ENCODE measurements around the gene CD300A. TPM values are rescaled to one million over a fixed set of nuclear protein-coding genes. Genes with fewer than 3 reads are reported as not detected.
A peak's percentile ranks its signal among the peaks of the same experiment; 100 is the strongest.

Gene CD300A
- polyA plus RNA-seq (2013, experiment 1 of 2), result not detected
- polyA plus RNA-seq (2013, experiment 2 of 2), result not detected

- WGBS, result 83% methylated on average over 25 of the region's 25 CpGs
- no peak within 1 kb of the TSS for H3K27ac ChIP-seq (ENCODE audit: low read depth, low read length)
- 0 out of 2 replicates have a peak within 1 kb of the TSS, but pooled peaks have one; percentile 8 for H3K9ac ChIP-seq (ENCODE audit: low read depth, low read length)
- no peaks in the 10 kb centered on the region for H3K9me3 ChIP-seq (ENCODE audit: insufficient read depth, low read depth, low read length)
- H3K4me1 ChIP-seq (ENCODE audit: insufficient read depth, low read length), result peaks cover 6% of the 10 kb centered on the region; the same call in 1 of the 2 replicates
- no peaks in the 10 kb centered on the region for H3K36me3 ChIP-seq (ENCODE audit: insufficient read depth, low read length)
- H3K27me3 ChIP-seq (ENCODE audit: insufficient read depth, low read length), result peaks cover 12% of the 10 kb centered on the region
- H3K4me3 ChIP-seq (ENCODE audit: low read length), result peak within 1 kb of the TSS; percentile 38
Observed at GRCh38 chr17:74466111-74466827, at the start of gene CD300A. TSS of gene CD300A (plus strand) at chr17:74466634. CDS start at chr17:74466704, 70 bp downstream.

GRCh38 chr17:74417178-74418045 lies 49.0 kb upstream of the CD300A start:
- no peaks in the 10 kb centered on the region for H3K4me1 ChIP-seq (ENCODE audit: insufficient read depth, low read length)
- no peaks in the 10 kb centered on the region for H3K9me3 ChIP-seq (ENCODE audit: insufficient read depth, low read depth, low read length)
- no peak overlapping the region for H3K27ac ChIP-seq (ENCODE audit: low read depth, low read length)
- H3K9ac ChIP-seq (ENCODE audit: low read depth, low read length), result no peak overlapping the region
- no peaks in the 10 kb centered on the region for H3K27me3 ChIP-seq (ENCODE audit: insufficient read depth, low read length)
- H3K4me3 ChIP-seq (ENCODE audit: low read length), result no peak overlapping the region
- 77% methylated on average over 12 of the region's 12 CpGs for WGBS
- H3K36me3 ChIP-seq (ENCODE audit: insufficient read depth, low read length), result no peaks in the 10 kb centered on the region

- Histone ChIP-seq H3K4me3 (ENCODE audit: low read length) (no peak overlapping the region), H3K9me3 (ENCODE audit: insufficient read depth, low read depth, low read length) (no peaks in the 10 kb centered on the region), H3K9ac (ENCODE audit: low read depth, low read length) (no peak overlapping the region), H3K4me1 (ENCODE audit: insufficient read depth, low read length) (no peaks in the 10 kb centered on the region), H3K27ac (ENCODE audit: low read depth, low read length) (no peak overlapping the region), H3K27me3 (ENCODE audit: insufficient read depth, low read length) (no peaks in the 10 kb centered on the region), H3K36me3 (ENCODE audit: insufficient read depth, low read length) (no peaks in the 10 kb centered on the region)
- 87% methylated on average over 9 of the region's 10 CpGs for WGBS
Observed at GRCh38 chr17:74419928-74420411, 46.5 kb upstream of the CD300A start.

GRCh38 chr17:74424117-74424516 lies 42.3 kb upstream of the CD300A start:
- no peaks in the 10 kb centered on the region for H3K36me3 ChIP-seq (ENCODE audit: insufficient read depth, low read length)
- no peak overlapping the region for H3K4me3 ChIP-seq (ENCODE audit: low read length)
- H3K4me1 ChIP-seq (ENCODE audit: insufficient read depth, low read length), result peaks cover 7% of the 10 kb centered on the region
- H3K9me3 ChIP-seq (ENCODE audit: insufficient read depth, low read depth, low read length), result no peaks in the 10 kb centered on the region
- WGBS, result 96% methylated on average over 7 of the region's 7 CpGs
- no peak overlapping the region for H3K9ac ChIP-seq (ENCODE audit: low read depth, low read length)
- H3K27ac ChIP-seq (ENCODE audit: low read depth, low read length), result no peak overlapping the region
- no peaks in the 10 kb centered on the region for H3K27me3 ChIP-seq (ENCODE audit: insufficient read depth, low read length)

- WGBS, result 92% methylated on average over 14 of the region's 14 CpGs
- H3K9ac ChIP-seq (ENCODE audit: low read depth, low read length), result no peak overlapping the region
- H3K36me3 ChIP-seq (ENCODE audit: insufficient read depth, low read length), result no peaks in the 10 kb centered on the region
- H3K4me1 ChIP-seq (ENCODE audit: insufficient read depth, low read length), result peaks cover 11% of the 10 kb centered on the region
- no peak overlapping the region for H3K27ac ChIP-seq (ENCODE audit: low read depth, low read length)
- H3K27me3 ChIP-seq (ENCODE audit: insufficient read depth, low read length), result peaks cover 5% of the 10 kb centered on the region
- no peak overlapping the region for H3K4me3 ChIP-seq (ENCODE audit: low read length)
- no peaks in the 10 kb centered on the region for H3K9me3 ChIP-seq (ENCODE audit: insufficient read depth, low read depth, low read length)
Observed at GRCh38 chr17:74424657-74425056, 41.8 kb upstream of the CD300A start.

GRCh38 chr17:74426551-74427047 lies 39.8 kb upstream of the CD300A start:
- H3K36me3 ChIP-seq (ENCODE audit: insufficient read depth, low read length), result no peaks in the 10 kb centered on the region
- WGBS, result 83% methylated on average over 9 of the region's 9 CpGs
- no peak overlapping the region for H3K9ac ChIP-seq (ENCODE audit: low read depth, low read length)
- H3K4me1 ChIP-seq (ENCODE audit: insufficient read depth, low read length), result peaks cover 18% of the 10 kb centered on the region
- H3K27ac ChIP-seq (ENCODE audit: low read depth, low read length), result no peak overlapping the region
- H3K9me3 ChIP-seq (ENCODE audit: insufficient read depth, low read depth, low read length), result no peaks in the 10 kb centered on the region
- H3K27me3 ChIP-seq (ENCODE audit: insufficient read depth, low read length), result peaks cover 24% of the 10 kb centered on the region
- no peak overlapping the region for H3K4me3 ChIP-seq (ENCODE audit: low read length)

- no peak overlapping the region for H3K4me3 ChIP-seq (ENCODE audit: low read length)
- no peaks in the 10 kb centered on the region for H3K9me3 ChIP-seq (ENCODE audit: insufficient read depth, low read depth, low read length)
- no peak overlapping the region for H3K9ac ChIP-seq (ENCODE audit: low read depth, low read length)
- H3K27ac ChIP-seq (ENCODE audit: low read depth, low read length), result peak overlapping the region; percentile 23; the same call in 1 of the 2 replicates
- peaks cover 29% of the 10 kb centered on the region for H3K27me3 ChIP-seq (ENCODE audit: insufficient read depth, low read length)
- H3K4me1 ChIP-seq (ENCODE audit: insufficient read depth, low read length), result peaks cover 18% of the 10 kb centered on the region
- H3K36me3 ChIP-seq (ENCODE audit: insufficient read depth, low read length), result no peaks in the 10 kb centered on the region
- WGBS, result 54% methylated on average over 10 of the region's 10 CpGs
Observed at GRCh38 chr17:74427048-74427762, 39.2 kb upstream of the CD300A start.

GRCh38 chr17:74427763-74428153 lies 38.7 kb upstream of the CD300A start:
- peaks cover 18% of the 10 kb centered on the region for H3K4me1 ChIP-seq (ENCODE audit: insufficient read depth, low read length)
- H3K27me3 ChIP-seq (ENCODE audit: insufficient read depth, low read length), result peaks cover 33% of the 10 kb centered on the region
- H3K4me3 ChIP-seq (ENCODE audit: low read length), result no peak overlapping the region
- H3K9me3 ChIP-seq (ENCODE audit: insufficient read depth, low read depth, low read length), result no peaks in the 10 kb centered on the region
- no peak overlapping the region; the same call in 1 of the 2 replicates for H3K27ac ChIP-seq (ENCODE audit: low read depth, low read length)
- no peaks in the 10 kb centered on the region for H3K36me3 ChIP-seq (ENCODE audit: insufficient read depth, low read length)
- 90% methylated on average over 3 of the region's 6 CpGs for WGBS
- H3K9ac ChIP-seq (ENCODE audit: low read depth, low read length), result no peak overlapping the region

- peaks cover 42% of the 10 kb centered on the region for H3K27me3 ChIP-seq (ENCODE audit: insufficient read depth, low read length)
- peaks cover 27% of the 10 kb centered on the region for H3K4me1 ChIP-seq (ENCODE audit: insufficient read depth, low read length)
- H3K9ac ChIP-seq (ENCODE audit: low read depth, low read length), result peak overlapping the region; percentile 25
- H3K27ac ChIP-seq (ENCODE audit: low read depth, low read length), result peak overlapping the region; percentile 80; the same call in 1 of the 2 replicates
- peak overlapping the region; percentile 69 for H3K4me3 ChIP-seq (ENCODE audit: low read length)
- H3K9me3 ChIP-seq (ENCODE audit: insufficient read depth, low read depth, low read length), result no peaks in the 10 kb centered on the region
- WGBS, result 29% methylated on average over 18 of the region's 19 CpGs
- H3K36me3 ChIP-seq (ENCODE audit: insufficient read depth, low read length), result no peaks in the 10 kb centered on the region
Observed at GRCh38 chr17:74429604-74430384, 36.6 kb upstream of the CD300A start.

- no peaks in the 10 kb centered on the region for H3K36me3 ChIP-seq (ENCODE audit: insufficient read depth, low read length)
- H3K4me3 ChIP-seq (ENCODE audit: low read length), result peak overlapping the region; percentile 69
- H3K9me3 ChIP-seq (ENCODE audit: insufficient read depth, low read depth, low read length), result no peaks in the 10 kb centered on the region
- peaks cover 42% of the 10 kb centered on the region for H3K27me3 ChIP-seq (ENCODE audit: insufficient read depth, low read length)
- WGBS, result 5% methylated on average over 13 of the region's 13 CpGs
- peak overlapping the region; percentile 25 for H3K9ac ChIP-seq (ENCODE audit: low read depth, low read length)
- peak overlapping the region; percentile 80; the same call in 1 of the 2 replicates for H3K27ac ChIP-seq (ENCODE audit: low read depth, low read length)
- H3K4me1 ChIP-seq (ENCODE audit: insufficient read depth, low read length), result peaks cover 27% of the 10 kb centered on the region
Observed at GRCh38 chr17:74430385-74430705, 36.1 kb upstream of the CD300A start.
